ENCODE results near the gene CSKMT.
A peak's percentile ranks its signal among the peaks of the same experiment; 100 is the strongest.
"Not testable (repeated sequence)": the region's sequence is repeated elsewhere in the genome, so short reads cannot be mapped to it uniquely, and the experiment has no call there.

Gene CSKMT

GRCh38 chr11:62689421-62690183 is 24.5 kb downstream of the CSKMT start, which contains the start of gene LRRN4CL:
TSS of gene LRRN4CL (minus strand) at chr11:62689530. CDS start at chr11:62688508, 1,022 bp downstream.
- DNase-seq (ENCODE audit: low spot score) = no peak

GRCh38 chr11:62693624-62694023 is 28.5 kb downstream of the CSKMT start:
- not testable (repeated sequence) for DNase-seq (ENCODE audit: low spot score)

GRCh38 chr11:62694455-62695167 is 29.5 kb downstream of the CSKMT start:
- DNase-seq (ENCODE audit: low spot score) = peak; percentile 66

- no peak for DNase-seq (ENCODE audit: low spot score)
These were observed 37.1 kb downstream of the CSKMT start for GRCh38 chr11:62702246-62702645.

- DNase-seq (ENCODE audit: low spot score) = not testable (repeated sequence)
These were observed 38.8 kb downstream of the CSKMT start for GRCh38 chr11:62703921-62704320.

GRCh38 chr11:62705413-62705812 is 40.3 kb downstream of the CSKMT start:
- peak; percentile 44 for DNase-seq (ENCODE audit: low spot score)

GRCh38 chr11:62705880-62706849 is 41.1 kb downstream of the CSKMT start:
- peak; percentile 90 for DNase-seq (ENCODE audit: low spot score)

- no peak for DNase-seq (ENCODE audit: low spot score)
These were observed 41.7 kb downstream of the CSKMT start for GRCh38 chr11:62706850-62707247.

GRCh38 chr11:62707277-62707861 is 42.3 kb downstream of the CSKMT start, which contains the start of the genes BSCL2 and GNG3:
TSS of gene BSCL2 (minus strand) at chr11:62707424. CDS start at chr11:62707195, 229 bp downstream.
TSS of gene GNG3 (plus strand) at chr11:62707676. CDS start at chr11:62708296, 620 bp downstream.
- DNase-seq (ENCODE audit: low spot score) = no peak

GRCh38 chr11:62708392-62708791 is 43.3 kb downstream of the CSKMT start:
- DNase-seq (ENCODE audit: low spot score) = no peak

- DNase-seq (ENCODE audit: low spot score) = peak; percentile 52
These were observed 43.7 kb downstream of the CSKMT start for GRCh38 chr11:62708793-62709192.

- DNase-seq (ENCODE audit: low spot score) = peak; percentile 98
These were observed 44.3 kb downstream of the CSKMT start for GRCh38 chr11:62709247-62710000.

- no peak for DNase-seq (ENCODE audit: low spot score)
These were observed 44.9 kb downstream of the CSKMT start for GRCh38 chr11:62710001-62710345.

- DNase-seq (ENCODE audit: low spot score) = no peak
These were observed 47.2 kb downstream of the CSKMT start for GRCh38 chr11:62712276-62712812.

- DNase-seq (ENCODE audit: low spot score) = no peak
These were observed 47.7 kb downstream of the CSKMT start for GRCh38 chr11:62712861-62713260.

GRCh38 chr11:62713343-62713742 is 48.2 kb downstream of the CSKMT start:
- peak; percentile 41 for DNase-seq (ENCODE audit: low spot score)

GRCh38 chr11:62715150-62716130 is 50.3 kb downstream of the CSKMT start:
- no peak for DNase-seq (ENCODE audit: low spot score)

GRCh38 chr11:62716206-62716605 is 51.1 kb downstream of the CSKMT start:
- DNase-seq (ENCODE audit: low spot score) = no peak

GRCh38 chr11:62716816-62717215 is 51.7 kb downstream of the CSKMT start:
- DNase-seq (ENCODE audit: low spot score) = no peak

Data from SW480 (cell line).